NCI-H1417 (cell line): Measurements from ENCODE around the gene PCED1B.
A peak's percentile ranks its signal among the peaks of the same experiment; 100 is the strongest.
"Not testable (repeated sequence)": the region's sequence is repeated elsewhere in the genome, so short reads cannot be mapped to it uniquely, and the experiment has no call there.

Experiments
- DNase-seq, 3 experiments: peaks; one replicate each; lab custom pipeline; 2025; lab: John Stamatoyannopoulos, UW

Gene PCED1B

GRCh38 chr12:47088021-47088944 is 8.9 kb downstream of the PCED1B start:
- peak in 2 of 3 experiments; percentile 92 to 98 for DNase-seq

GRCh38 chr12:47091009-47091408 is 11.6 kb downstream of the PCED1B start:
- no peak for DNase-seq

DNA sequence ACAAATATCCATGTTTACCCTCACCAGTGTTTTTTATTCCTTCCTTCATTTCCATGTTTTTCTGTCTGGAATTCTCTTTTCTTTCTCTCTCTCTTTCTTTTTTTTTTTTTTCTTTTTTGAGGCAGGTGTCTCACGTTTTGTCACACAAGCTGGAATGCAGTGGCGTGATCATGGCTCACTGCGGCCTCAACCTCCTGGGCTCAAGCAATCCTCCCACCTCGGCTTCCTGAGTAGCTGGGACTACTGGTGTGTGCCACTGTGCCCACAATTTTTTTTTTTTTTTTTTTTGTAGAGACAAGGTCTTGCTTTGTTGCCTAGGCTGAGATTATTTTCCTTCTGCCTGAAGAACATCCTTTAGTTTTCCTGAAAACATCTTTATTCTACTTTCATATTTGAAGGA is 15.4 kb downstream of the PCED1B start:
- DNase-seq = no peak

- DNase-seq = no peak
Measured at GRCh38 chr12:47095446-47096236, 16.2 kb downstream of the PCED1B start.

DNA sequence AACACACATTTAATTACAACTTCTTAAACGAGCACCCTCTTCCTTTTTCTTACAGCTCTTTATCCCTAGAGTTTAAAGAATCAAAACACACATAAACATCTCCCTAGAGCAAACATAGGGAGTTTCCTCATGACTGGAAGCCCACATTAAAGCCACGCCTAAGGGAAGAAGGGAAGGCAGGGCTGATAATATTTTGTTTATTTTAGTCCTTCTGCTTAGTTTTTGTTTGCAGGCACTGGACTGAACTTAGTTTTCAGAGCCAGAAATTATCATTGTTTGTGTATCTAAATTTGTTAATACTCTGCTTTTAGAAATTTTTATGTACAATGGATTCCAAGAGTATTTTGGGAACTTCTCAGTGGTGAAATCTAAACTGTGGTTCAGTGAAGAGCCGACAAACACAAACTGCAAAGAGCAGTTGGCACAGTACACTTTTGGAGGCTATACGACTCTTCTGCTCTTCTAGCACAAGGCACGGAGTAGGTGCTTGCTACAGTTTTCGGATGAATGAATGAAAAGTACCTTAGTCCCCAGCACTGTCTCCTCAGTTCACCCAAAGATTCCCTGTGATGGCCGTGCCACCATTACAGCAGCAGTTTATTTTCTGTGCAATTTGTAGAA is 18.0 kb downstream of the PCED1B start:
- DNase-seq = peak in 1 of 3 experiments; percentile 21

- DNase-seq = no peak
Measured at GRCh38 chr12:47098099-47098498, 18.7 kb downstream of the PCED1B start.

DNA sequence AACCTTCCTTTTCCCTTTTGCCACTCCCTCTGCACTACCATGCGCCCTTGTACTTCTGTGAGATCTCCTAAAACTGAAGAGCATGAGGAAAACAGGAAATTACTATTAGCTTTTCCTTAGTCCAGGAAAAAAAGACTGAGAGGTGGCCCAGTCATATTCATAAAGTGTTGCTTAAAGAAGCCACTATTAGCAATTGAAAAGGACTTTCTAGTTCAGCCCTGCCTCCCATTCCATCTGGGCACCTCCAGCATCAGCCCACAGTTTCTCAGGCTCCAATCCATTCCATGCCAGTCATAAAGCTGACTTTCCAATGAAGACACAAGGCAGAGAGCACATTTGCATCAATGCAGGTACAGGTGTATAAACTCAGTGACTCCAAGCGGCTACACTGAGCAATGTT is 20.2 kb downstream of the PCED1B start:
- DNase-seq = no peak

GRCh38 chr12:47100160-47100559 is 20.7 kb downstream of the PCED1B start:
- no peak for DNase-seq

- no peak for DNase-seq
Measured at GRCh38 chr12:47102406-47102805, 23.0 kb downstream of the PCED1B start.

GRCh38 chr12:47102845-47103651 is 23.6 kb downstream of the PCED1B start:
- DNase-seq = no peak

DNA sequence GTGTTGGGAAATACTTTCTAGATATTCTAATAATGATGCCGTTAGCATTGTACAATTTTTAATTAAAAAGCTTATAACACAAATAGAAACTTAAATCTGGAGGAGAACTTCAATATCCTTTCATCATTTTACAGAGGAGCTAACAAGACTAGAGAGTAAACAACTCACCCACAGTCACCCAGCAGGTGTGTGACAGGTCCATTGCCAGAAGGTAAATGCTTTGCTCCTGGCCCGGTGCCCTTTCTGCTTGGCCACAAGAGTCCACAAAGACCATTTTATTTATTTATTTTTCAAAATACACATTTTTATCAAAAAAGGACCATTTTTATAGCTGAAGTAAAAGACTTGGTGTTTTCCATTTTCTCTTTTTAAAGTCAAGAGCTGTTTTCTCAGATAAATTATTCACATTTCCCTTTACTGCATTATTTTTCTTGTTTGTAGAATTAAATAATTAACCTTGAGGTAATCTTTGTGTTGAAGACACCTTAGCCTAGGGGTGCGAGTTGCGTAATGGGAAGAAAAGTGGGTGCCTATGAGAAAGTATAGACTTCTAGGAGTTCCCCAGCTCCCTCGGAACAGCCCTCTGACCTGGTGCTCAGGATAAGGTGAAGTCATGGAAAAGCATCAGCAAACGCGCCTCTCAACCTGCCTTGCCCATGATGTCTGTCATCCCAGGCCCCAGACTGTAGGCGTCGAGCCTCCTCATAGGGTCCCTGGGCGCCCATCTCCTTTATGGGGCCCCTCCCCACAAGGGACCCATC is 26.7 kb downstream of the PCED1B start:
- peak in 2 of 3 experiments; percentile 59 to 84 for DNase-seq

- DNase-seq = no peak
Measured at GRCh38 chr12:47107446-47107845, 28.0 kb downstream of the PCED1B start.

DNA sequence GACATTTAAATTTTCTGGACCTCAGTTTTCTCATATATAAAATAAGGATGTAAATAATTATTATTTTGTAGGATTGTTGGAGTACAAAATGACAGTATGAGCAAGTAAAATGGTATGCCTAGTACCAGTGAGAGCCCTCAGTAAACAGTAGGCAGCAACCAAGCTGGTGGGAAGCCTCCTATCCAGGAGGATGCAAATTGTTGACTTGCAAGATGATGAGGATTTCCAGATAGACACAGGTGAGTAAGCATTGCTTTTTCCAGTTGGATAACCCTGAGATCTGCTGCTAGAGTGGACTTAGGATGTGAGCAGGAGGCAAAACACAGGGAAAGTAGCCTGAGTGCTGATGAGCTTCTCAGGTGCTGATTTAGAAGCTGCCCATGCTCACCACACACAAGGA is 28.5 kb downstream of the PCED1B start:
- no peak for DNase-seq

- peak in 1 of 3 experiments; percentile 58 for DNase-seq
Measured at GRCh38 chr12:47110011-47110541, 30.7 kb downstream of the PCED1B start.

- DNase-seq = no peak
Measured at GRCh38 chr12:47110718-47111391, 31.4 kb downstream of the PCED1B start.

DNA sequence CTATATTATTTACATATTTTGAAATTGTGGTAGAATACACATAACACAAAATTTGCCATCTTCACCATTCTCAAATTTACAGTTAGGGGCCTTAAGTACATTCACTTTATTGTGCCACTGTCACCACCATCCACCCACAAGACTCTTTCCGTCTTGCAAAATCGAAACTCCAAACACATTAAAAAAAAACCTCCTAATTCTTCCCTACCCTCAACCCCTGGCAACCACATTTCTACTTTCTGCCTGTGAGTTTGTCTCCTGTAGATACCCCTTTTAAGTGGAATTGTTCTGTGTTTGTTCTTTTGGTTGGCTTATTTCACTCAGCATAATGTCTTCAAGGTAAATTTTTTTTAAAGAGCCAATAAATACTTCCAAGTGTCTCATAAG is 32.0 kb downstream of the PCED1B start:
- DNase-seq = no peak

DNA sequence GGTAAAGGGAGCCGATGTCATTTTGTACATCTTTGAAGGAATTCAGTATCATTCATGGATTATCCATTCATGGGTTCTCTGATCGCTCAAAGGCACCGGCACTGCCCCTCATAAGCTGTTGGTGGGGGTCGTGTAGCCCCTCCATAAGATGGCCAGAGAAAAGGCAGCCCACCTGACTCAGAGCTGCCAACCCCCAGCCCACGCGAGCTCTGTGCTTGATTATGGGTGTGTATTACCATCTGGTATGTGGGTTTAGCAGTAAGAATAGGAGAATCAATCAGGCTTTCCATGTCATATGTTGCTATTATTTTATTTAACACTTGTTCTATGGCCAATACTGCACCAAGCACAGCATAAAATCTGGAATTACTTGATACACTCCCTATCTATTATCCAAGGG is 32.4 kb downstream of the PCED1B start:
- no peak for DNase-seq

- no peak for DNase-seq
Measured at GRCh38 chr12:47112679-47113078, 33.3 kb downstream of the PCED1B start.

DNA sequence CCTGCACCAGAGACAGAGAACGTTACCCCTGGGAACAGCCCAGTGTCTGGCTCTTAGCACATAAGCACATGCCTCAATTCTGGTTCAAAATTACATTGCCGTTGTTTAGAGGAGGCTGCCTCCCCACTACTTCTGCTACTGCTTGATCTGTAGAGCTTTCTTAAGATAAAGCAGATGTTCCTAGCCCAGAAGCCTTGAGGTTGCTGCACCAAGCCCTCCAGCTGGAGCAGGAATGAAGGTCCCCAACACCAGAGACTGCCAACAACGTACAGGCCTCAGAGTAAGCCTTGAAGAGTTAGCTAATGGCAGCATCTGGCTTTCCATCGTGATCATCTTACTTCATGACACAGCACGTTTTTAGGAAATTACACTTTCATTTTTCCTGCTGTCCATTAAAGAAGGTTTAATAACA is 35.1 kb downstream of the PCED1B start:
- no peak for DNase-seq

DNA sequence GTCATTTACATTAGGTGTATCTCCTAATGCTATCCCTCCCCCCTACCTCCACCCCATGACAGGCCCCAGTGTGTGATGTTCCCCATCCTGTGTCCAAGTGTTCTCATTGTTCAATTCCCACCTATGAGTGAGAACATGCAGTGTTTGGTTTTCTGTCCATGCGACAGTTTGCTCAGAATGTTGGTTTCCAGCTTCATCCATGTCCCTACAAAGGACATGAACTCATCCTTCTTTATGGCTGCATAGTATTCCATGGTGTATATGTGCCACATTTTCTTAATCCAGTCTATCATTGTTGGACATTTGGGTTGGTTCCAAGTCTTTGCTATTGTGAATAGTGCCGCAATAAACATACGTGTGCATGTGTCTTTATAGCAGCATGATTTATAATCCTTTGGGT is 37.9 kb downstream of the PCED1B start:
- not testable (repeated sequence) for DNase-seq
